GM11168 (cell line): ENCODE data around the gene FOXRED1.
"Not testable (repeated sequence)": the region's sequence is repeated elsewhere in the genome, so short reads cannot be mapped to it uniquely, and the experiment has no call there.

Experiments used
- in situ Hi-C: fragments of 300-500 bp; cut with MboI; formaldehyde crosslinking; loops from one replicate; pipeline ENCODE4 v1.12.0; 2022; ENCODE audit warnings: low sequenced_read_pairs; ENCODE audit not compliant: unreplicated experiment

Gene FOXRED1

DNA sequence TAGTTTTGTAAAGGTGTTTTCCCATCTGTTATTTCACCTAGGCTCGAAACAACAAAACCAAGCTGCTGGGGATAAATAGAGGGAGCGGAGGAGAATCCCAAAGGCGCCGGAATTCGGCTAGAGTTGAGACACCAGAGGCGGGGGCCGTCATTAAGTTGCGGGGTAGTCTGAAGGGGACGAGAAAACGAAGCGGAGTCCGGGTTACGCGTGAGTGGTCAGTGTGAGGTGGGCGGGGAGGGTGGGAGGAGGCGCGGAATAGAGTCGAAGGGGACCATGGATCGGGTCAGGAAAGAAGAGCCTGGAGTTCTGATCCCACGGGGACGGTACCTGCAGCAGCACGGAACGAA is 620 bp upstream of the FOXRED1 start:
- in situ Hi-C loops: no loop called here

DNA sequence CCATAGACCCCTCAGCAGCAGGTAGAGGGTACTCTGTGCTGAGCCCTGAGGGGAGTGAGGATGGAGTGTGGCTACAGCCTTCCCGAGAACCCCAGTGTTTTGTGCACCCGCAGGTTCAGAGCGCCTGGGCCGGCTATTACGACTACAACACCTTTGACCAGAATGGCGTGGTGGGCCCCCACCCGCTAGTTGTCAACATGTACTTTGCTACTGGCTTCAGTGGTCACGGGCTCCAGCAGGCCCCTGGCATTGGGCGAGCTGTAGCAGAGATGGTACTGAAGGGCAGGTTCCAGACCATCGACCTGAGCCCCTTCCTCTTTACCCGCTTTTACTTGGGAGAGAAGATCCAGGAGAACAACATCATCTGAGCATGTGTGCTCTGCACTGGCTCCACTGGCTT is 8.4 kb downstream of the FOXRED1 start:
- in situ Hi-C loops: no loop called here

DNA sequence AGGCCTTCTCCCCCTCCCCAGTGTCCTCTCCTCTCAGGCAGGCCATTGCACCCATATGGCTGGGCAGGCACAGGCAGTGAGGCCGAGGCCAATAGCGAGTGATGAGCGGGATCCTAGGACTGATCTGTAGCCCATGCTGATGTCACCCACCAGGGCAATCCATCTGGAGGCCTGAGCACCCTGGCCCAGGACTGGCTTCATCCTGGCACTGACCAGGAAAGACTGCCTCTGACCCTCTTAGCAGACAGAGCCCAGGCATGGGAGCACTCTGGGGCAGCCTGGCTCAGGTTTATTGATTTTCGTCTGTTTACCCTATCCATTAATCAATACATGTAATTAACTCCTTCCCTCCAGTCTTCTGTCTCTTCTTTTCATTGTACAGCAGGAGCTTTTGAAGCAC is 8.8 kb downstream of the FOXRED1 start:
- in situ Hi-C loops: no loop called here

DNA sequence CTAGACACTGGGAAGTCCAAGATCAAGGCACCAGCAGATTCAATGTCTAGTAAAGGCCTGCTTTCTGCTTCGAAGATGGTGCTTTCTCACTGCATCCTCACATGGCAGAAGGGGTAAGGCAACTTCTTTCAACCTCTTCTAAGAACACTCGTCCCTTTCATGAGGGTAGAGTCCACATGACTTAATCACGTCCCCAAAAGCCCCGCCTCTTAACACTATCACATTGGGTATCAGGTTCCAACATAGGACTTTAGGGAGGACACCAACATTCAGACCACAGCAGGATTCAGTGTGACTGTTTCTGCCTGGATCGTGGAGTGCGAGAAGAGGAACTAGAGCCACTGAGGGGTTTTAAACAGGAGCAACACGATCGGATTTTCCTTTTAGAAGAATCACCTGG is 10.2 kb downstream of the FOXRED1 start:
- in situ Hi-C loops: no loop called here

DNA sequence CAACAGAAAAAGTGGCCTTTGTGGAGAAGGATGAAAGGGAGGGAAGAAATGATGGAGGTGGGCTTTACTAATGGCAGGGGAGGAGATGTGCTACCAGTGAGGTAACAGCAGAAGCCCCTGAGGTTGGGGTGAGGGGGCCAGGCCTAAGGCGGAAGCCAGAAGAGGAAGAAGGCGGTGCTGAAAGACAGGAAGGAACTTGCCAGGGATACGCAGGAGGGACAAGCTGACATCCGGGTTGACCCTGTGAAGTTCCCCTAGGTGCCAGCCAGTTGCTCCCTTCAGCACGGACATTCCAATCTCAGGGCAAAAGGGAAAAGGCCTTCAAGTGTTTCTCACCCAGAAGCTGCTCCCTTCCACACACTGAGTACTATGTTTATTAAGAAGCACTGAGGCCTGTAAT is 11.6 kb downstream of the FOXRED1 start:
- in situ Hi-C loops: no loop called here

DNA sequence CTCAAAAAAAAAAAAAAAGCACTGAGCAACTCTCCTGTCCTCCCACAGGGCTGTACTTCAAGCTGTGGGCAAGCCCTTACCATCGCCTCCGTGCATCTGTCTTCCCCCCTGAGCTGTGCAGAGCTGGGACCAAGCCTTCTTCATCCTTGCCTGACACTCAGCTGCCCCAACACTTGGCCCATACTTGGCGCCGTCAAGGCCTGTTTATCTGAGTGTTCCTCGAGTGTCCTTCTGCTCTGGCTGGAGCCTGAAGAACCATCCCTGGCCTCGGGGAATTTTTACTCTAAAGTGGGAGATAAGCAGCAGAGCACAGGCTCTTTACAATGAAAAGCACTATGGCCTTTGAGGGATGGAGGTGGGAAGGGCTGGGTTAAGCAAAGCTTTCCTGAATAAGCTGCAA is 12.3 kb downstream of the FOXRED1 start:
- in situ Hi-C loops: no loop called here

DNA sequence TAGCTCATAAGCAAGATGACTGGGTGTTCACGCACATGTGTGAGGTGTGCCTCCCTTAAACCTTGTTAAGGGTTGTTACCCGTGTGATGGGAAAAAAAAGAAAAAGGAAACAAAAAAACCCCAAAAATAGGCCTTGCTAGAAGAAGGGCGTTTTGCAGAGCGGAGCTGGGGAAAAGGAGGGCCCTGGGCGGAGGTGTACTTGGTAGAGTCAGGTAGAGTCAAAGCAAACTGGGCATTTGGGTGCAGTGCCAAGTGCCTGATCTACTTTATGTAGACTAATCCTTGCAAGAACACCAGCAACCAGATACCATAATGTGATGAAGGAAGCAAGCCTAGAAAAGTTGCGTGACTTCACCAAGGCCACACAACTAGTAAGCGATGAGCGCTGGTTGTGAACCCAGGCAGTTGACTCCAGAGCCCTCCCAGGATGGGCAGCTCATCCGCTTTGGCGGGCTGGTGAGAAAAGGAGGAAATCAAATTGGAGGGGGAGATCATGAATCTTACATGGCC is 12.8 kb downstream of the FOXRED1 start:
- in situ Hi-C loops: no loop called here

DNA sequence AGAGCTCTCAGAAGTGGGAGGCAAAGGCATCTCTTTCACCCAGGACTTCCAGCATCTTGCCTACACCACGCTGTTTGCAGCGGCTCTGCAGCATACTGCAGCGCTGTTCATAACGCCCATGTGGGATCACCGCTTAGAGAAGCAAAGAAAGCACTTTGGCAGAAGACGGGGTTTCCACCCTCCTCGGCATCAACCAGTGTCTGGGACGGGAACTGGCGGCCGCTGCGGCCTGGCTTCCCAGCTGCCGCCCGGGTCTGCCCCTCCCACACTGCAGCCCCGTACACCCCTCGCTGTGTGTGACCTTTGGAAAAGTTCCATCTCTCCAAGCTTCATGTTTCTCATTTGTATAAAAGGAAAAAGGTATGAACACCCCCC is 13.4 kb downstream of the FOXRED1 start:
- in situ Hi-C loops: no loop called here

DNA sequence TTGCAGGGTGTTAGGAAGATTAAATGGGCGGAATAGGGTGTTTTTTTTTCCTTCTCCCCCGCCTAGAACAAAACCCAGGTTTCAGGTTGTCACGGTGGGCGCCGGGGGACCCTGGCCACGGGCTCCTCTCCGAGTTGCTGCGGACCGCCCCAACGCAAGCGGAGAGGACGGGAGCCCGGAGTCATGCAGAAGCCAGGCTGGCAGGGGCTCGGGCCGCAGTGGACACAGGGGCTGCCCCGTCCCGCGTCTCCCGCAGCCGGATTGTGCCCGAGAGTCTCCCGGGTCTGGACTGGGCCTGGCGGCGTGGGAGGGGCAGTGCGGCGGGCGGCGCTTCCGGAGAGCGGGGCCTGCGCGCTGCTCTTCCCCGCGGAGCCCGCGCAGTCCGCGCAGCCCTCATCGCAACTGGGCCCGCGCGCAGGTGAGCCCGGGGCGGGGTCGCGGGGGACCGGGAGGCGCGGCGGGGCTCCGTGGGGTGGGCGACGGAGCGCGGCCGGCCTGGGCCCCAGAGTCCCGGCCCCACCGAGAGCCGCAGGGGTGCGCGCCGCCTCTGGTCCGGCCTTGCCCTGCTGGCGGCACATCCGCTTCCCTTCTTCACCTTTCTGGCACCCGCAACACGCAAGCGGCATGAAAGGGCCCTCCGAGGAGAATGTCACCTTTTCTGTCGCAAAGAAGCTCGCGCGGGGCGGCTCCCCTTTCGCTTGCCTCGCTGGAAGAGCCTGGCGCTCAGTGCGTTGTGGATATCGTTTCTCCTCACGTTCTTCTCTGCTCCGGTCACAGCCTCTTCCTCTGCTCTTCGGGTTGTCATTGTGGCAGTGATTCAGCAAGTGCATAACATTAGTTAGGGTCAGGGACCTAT is 14.0 kb downstream of the FOXRED1 start, which contains the start of gene TIRAP:
TSS of gene TIRAP (plus strand) at position 358 of the 856 bp plus-strand sequence. CDS start 7,802 bp downstream, outside the sequence.
- in situ Hi-C loops: no loop called here

DNA sequence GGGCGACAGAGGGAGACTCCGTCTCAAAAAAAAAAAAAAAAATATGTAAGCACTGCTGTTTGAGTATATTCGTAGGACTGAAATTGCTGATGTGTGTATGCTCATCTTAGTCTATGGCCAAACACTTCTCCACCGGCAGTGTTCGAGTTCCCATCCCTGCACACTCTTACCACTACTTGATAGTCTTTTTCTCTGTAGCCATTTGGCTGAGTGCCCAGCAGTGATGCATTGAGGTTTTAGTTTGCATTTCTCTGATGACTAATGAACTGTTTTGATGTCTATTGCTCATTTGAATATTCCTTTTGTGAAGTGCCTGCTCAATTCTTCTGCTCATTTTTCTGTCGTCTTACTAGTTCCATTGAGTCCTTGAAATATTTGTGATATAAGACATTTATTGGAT is 15.9 kb downstream of the FOXRED1 start:
- in situ Hi-C loops: no loop called here

DNA sequence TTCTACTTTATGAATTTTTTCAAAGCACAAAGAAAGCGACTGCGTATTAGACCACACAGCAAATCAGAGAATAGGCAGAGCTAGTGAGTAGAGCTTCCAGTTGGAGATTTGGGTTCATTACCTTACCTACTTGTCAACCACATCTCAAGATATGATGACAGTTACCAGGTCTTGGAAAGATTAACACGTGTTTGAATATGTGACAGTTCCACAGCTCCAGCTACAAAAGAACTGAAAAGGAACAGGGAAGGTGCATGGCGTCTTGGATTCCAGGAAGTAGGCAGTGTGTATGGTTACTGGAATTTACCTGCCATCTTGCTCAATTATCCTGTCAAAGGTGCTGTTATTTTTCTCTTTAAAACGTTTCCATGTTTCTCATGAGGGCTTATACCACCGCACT is 19.3 kb downstream of the FOXRED1 start:
- in situ Hi-C loops: no loop called here

DNA sequence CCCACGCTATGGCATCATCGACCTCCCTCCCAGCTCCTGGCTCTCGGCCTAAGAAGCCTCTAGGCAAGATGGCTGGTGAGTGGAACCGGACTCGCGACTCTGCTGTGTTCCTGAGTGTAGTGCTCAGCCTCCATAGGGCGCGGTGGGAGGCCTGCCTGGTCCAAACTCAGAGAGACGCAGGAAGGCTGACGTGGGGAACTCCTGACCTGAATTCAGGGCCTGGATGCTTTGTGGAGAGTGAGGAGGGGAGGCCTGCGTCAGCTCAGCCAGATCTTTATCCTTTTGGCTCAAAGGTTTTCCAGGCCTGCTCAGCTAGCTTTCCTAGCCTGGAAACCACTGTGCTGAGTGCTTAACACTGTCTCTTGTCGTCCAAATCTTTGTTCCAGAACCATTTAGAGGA is 21.9 kb downstream of the FOXRED1 start:
- in situ Hi-C loops: no loop called here

DNA sequence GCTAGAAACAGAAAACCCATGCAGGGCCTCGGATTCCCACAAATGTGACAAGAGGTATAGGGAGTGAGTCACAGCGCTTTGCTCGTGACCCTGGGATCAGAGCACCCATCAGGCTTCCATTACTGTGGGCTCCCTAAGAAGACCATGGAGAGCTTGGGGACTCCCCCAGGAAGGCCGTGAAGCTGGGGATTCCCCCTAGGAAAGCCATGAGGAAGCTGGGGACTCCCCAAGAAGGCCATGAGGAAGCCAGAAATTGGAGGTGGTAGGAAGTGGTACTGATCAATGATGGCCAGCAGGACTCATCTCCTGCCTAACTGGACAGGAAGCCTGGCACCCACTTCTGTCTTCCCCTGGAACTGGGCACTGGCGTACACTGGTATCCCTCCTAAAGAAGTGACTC is 24.8 kb downstream of the FOXRED1 start:
- in situ Hi-C loops: no loop called here

DNA sequence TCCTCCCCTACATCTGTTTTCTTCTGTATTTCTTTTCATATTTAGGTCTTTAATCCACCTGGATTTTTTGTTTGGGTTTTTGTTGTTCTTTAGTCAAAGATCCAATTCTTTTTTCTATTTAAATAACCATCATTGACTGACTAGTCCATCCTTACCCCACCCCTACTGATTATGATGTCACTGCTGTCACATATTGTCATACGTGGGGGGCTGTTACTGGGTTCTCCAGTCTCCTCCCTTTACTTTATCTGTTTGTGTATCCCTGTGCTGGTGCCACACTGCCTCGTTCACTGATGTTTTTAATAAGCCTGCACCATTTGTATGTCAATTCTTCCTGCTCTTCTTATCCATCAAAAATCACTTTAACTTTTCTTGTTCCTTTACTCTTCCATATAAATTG is 28.1 kb downstream of the FOXRED1 start:
- in situ Hi-C loops: no loop called here

DNA sequence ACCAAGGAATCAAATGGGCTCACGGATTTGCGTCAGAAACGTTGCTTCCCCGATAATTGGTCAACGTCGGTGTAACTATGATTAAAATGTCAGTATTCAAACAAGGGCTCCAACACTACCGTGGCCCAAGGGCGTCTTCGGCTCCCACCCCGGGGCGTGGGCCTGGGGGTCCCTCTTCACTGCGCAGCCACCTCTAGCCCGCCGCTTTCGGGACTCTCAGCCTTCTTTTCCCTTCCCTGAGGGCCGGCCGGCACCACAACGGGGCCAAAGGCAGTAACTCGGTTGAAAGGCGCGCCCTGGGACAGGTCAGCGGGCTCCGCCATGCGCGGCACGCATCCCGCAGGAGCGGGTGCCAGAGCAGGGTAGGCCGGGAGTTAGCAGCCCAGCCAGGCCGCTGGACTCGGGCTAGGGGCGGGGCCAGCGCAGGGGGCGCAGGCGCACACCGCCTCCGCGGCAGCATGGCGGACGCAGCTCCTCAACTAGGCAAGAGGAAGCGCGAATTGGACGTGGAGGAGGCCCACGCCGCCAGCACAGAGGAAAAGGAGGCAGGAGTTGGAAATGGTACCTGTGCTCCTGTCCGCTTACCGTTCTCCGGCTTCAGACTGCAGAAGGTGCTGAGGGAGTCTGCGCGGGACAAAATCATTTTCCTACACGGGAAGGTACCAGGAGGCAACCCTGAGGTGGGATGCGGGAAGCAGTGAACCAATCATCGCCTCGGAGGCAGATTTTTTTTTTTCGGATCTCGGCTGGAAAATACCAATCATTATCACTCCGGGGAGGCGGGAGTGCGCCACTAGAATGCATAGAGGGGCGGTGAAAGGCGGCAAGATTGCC is 34.9 kb downstream of the FOXRED1 start, which contains the start of gene DCPS:
TSS of gene DCPS (plus strand) at position 438 of the 834 bp plus-strand sequence. CDS start at position 459, 21 bp downstream.
- in situ Hi-C loops: no loop called here

DNA sequence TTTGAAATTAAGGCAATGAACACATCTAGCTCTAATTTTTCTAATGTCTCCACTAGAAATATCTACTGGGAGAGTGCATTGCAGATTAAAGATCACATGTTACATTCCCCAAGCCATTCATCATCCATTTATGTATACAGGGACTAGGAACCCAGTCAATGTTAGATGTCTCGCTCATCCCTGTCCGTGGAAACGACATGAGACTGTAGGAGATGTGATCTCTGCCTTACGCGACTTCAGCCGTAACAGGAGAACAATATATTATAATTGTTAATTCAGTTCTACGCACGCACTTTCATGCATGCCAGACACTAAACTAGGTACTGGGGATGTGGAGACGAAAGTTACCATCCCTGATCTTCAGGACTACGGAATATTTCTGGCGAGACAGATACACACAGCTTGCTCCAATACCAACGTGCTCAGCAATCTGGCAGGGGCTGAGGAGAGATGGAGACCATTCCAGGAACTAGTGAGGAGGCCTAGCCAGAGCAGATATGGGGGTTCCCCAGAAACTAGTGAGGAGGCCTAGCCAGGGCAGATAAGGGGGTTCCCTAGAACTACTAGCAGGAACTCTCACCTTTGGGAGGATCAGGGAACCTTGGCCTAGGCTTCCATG is 35.6 kb downstream of the FOXRED1 start:
- in situ Hi-C loops: no loop called here

DNA sequence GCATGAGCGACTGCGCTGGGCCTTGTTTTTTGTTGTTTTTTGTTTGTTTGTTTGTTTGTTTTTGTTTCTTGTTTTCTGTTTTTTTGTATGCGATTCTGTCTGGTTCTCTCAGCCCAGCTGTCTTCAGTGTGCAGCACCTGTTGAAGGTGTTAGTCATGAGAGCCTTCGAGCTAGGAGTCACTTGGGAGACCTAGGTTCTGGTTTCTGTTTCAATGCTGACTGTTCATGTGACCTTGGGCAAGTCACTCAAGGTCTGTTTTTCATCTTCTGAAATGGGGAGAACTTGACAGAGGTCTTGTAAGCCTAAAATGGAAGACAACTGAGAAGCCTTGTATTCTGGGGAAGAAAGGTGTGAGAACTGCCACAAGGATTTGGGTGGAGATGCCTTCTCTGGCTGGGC is 36.7 kb downstream of the FOXRED1 start:
- in situ Hi-C loops: no loop called here

DNA sequence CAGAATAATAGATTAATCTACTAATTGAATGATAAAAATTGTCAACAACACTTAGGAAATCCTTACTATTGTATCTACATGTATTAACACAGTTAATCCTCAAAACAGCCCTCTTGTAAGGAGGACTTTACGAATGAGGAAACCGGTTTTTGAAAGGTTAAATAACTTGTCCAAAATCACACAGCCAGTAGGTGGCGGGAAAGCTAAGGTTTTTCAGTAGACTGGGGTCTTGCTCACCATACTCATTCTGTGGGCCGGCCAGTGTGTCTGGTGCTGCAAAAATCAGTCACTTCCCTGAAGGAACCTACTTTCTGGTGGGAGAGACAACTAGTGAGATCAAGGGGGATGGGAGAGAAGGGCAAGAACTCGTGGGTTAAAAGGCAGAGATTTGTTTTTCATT is 38.8 kb downstream of the FOXRED1 start:
- in situ Hi-C loops: no loop called here

DNA sequence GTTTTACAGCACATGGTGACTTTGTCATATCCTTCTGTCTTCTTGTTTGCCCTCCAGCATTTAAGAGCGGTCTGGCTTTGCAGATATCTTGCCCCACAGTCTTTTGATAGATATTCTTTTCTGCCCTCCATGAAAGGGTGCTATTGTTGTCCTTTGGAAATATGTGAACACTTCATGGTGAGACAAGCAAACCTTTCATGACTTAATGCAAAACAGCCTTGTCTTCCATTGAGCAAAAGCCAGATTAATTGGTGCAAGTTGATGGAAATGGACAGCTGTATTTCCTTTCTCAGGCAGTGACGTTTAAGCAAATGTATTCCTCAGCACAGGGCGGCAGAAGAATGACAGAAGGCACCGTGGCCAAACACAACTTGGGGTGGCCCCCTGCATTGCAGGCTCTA is 39.3 kb downstream of the FOXRED1 start:
- in situ Hi-C loops: no loop called here

DNA sequence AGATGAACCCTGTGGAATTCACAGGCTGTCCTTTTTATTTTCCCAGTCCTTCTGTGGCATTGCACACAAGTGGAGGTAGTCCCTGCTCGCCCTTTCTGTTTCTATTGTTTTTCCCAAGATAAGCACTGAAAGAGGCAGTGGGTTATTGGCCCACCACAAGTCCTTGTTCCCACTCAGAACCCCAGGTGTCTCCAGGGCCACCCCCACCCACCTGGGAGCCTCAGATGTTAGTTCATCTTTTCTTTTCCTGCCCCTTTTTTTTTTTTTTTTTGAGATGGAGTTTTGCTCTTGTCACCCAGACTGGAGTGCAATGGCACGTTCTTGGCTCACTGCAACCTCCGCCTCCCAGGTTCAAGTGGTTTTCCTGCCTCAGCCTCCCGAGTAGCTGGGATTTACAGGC is 39.8 kb downstream of the FOXRED1 start:
- in situ Hi-C loops: not testable (repeated sequence)
